Measurements from ENCODE around the gene CTSD. TPM values are rescaled to one million over a fixed set of nuclear protein-coding genes. Genes with fewer than 3 reads are reported as not detected.

CTSD gene
- total RNA-seq, 1 donor from 2014 or later = 109 TPM

- peaks cover 5% of the 10 kb centered on the region for H3K4me1 Mint-ChIP-seq
- TF ChIP-seq CTCF (conservative IDR thresholded peaks at IDR 0.05) = no peak
- H3K36me3 Mint-ChIP-seq (ENCODE audit: low read depth) = no peaks in the 10 kb centered on the region
- no peaks in the 10 kb centered on the region for H3K9me3 Mint-ChIP-seq
- H3K27ac Mint-ChIP-seq (ENCODE audit: unreplicated experiment) = peak overlapping the region; percentile 70
- H3K27me3 Mint-ChIP-seq (ENCODE audit: low read depth) = peaks cover 28% of the 10 kb centered on the region
- no peak for DNase-seq (ENCODE audit: low read depth, low spot score)
- no peak overlapping the region for H3K4me3 Mint-ChIP-seq
Measured at GRCh38 chr11:1796413-1797011, 32.8 kb upstream of the CTSD start.

GRCh38 chr11:1793081-1793480 is 29.4 kb upstream of the CTSD start:
- Mint-ChIP-seq H3K4me3 (no peak overlapping the region), H3K27me3 (ENCODE audit: low read depth) (peaks cover 32% of the 10 kb centered on the region), H3K27ac (ENCODE audit: unreplicated experiment) (no peak overlapping the region), H3K4me1 (no peaks in the 10 kb centered on the region), H3K36me3 (ENCODE audit: low read depth) (no peaks in the 10 kb centered on the region), H3K9me3 (no peaks in the 10 kb centered on the region)
- DNase-seq (ENCODE audit: low read depth, low spot score) = no peak
- no peak for TF ChIP-seq CTCF (conservative IDR thresholded peaks at IDR 0.05)

- H3K27me3 Mint-ChIP-seq (ENCODE audit: low read depth) = peaks cover 32% of the 10 kb centered on the region
- H3K36me3 Mint-ChIP-seq (ENCODE audit: low read depth) = no peaks in the 10 kb centered on the region
- no peaks in the 10 kb centered on the region for H3K4me1 Mint-ChIP-seq
- H3K9me3 Mint-ChIP-seq = no peaks in the 10 kb centered on the region
- no peak for TF ChIP-seq CTCF (conservative IDR thresholded peaks at IDR 0.05)
- no peak overlapping the region for H3K27ac Mint-ChIP-seq (ENCODE audit: unreplicated experiment)
- no peak for DNase-seq (ENCODE audit: low read depth, low spot score)
- H3K4me3 Mint-ChIP-seq = no peak overlapping the region
Measured at GRCh38 chr11:1792461-1792860, 28.7 kb upstream of the CTSD start.

- Mint-ChIP-seq H3K4me3 (no peak overlapping the region), H3K27ac (ENCODE audit: unreplicated experiment) (no peak overlapping the region), H3K27me3 (ENCODE audit: low read depth) (peaks cover 32% of the 10 kb centered on the region), H3K4me1 (no peaks in the 10 kb centered on the region), H3K9me3 (no peaks in the 10 kb centered on the region), H3K36me3 (ENCODE audit: low read depth) (no peaks in the 10 kb centered on the region)
- no peak for DNase-seq (ENCODE audit: low read depth, low spot score)
- TF ChIP-seq CTCF (conservative IDR thresholded peaks at IDR 0.05) = no peak
Measured at GRCh38 chr11:1791912-1792311, 28.2 kb upstream of the CTSD start.

- Mint-ChIP-seq H3K27me3 (ENCODE audit: low read depth) (peaks cover 12% of the 10 kb centered on the region), H3K4me1 (peaks cover 10% of the 10 kb centered on the region), H3K27ac (ENCODE audit: unreplicated experiment) (no peak overlapping the region), H3K9me3 (no peaks in the 10 kb centered on the region), H3K36me3 (ENCODE audit: low read depth) (peaks cover 2% of the 10 kb centered on the region), H3K4me3 (no peak overlapping the region)
- no peak for DNase-seq (ENCODE audit: low read depth, low spot score)
- no peak for TF ChIP-seq CTCF (conservative IDR thresholded peaks at IDR 0.05)
Measured at GRCh38 chr11:1786466-1786865, 22.7 kb upstream of the CTSD start.

All from neural crest cell (in vitro differentiated cells).